MM.1S (cell line): ENCODE results near the gene IGLON5.

ENCODE experiments used
- EZH2 ChIP-seq: fragments of 300-600 bp; sonication (generic); optimal IDR thresholded peaks from 2 replicates; pipeline ENCODE3; 2017; ENCODE audit warnings: low read depth, mild to moderate bottlenecking, antibody characterized with exemption, low read length, mixed read lengths
- EZH2phosphoT487 ChIP-seq: fragments of 300-600 bp; sonication (generic); IDR thresholded peaks from 2 replicates; pipeline ENCODE4 v1.6.1; 2018; ENCODE audit warnings: antibody characterized with exemption, low read length
- TF ChIP-seq, protein P1 (sequence below): fragments of 300-600 bp; sonication (generic); IDR thresholded peaks from 2 replicates; pipeline ENCODE4 v1.5.1; 2016; ENCODE audit warnings: antibody characterized with exemption, low read length, mixed read lengths

- TF ChIP-seq, protein P1, sequence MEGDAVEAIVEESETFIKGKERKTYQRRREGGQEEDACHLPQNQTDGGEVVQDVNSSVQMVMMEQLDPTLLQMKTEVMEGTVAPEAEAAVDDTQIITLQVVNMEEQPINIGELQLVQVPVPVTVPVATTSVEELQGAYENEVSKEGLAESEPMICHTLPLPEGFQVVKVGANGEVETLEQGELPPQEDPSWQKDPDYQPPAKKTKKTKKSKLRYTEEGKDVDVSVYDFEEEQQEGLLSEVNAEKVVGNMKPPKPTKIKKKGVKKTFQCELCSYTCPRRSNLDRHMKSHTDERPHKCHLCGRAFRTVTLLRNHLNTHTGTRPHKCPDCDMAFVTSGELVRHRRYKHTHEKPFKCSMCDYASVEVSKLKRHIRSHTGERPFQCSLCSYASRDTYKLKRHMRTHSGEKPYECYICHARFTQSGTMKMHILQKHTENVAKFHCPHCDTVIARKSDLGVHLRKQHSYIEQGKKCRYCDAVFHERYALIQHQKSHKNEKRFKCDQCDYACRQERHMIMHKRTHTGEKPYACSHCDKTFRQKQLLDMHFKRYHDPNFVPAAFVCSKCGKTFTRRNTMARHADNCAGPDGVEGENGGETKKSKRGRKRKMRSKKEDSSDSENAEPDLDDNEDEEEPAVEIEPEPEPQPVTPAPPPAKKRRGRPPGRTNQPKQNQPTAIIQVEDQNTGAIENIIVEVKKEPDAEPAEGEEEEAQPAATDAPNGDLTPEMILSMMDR, result no peak
- TF ChIP-seq EZH2phosphoT487 (no peak), EZH2 (no peak)
Observed at GRCh38 chr19:51277112-51277511, 34.3 kb upstream of the IGLON5 start.
